ENCODE measurements around the gene CENPE. TPM values are rescaled to one million over a fixed set of nuclear protein-coding genes. Genes with fewer than 3 reads are reported as not detected.

CENPE gene
- total and polyA plus RNA-seq, 4 donors = 0.25 to 20.9 (median 0.72) TPM

- no peaks in the 10 kb centered on the region for H3K36me3 ChIP-seq (ENCODE audit: control insufficient read depth in 4 of 4, insufficient read depth in 3 of 4, low read depth in 1 of 4, low read length in 3 of 4)
- H3K9ac ChIP-seq (ENCODE audit: low read depth in 1 of 2, low read length in 2 of 2) = no peak overlapping the region
- peaks cover 12 to 57% (median 41%) of the 10 kb centered on the region in 4 donors for H3K4me1 ChIP-seq (ENCODE audit: control insufficient read depth in 4 of 4, insufficient read depth in 4 of 4, low read length in 3 of 4)
- H3K27me3 ChIP-seq (ENCODE audit: control insufficient read depth in 4 of 4, insufficient read depth in 4 of 4, low read length in 3 of 4) = no peaks in the 10 kb centered on the region
- H3K4me3 ChIP-seq (ENCODE audit: low read depth in 1 of 3, low read length in 3 of 3) = no peak overlapping the region
- no peak for DNase-seq (ENCODE audit: low spot score)
- TF ChIP-seq FOXA2 (IDR thresholded peaks at IDR 0.05) (peak; percentile 27), GABPA (IDR thresholded peaks at IDR 0.05 in 1 of 2, conservative IDR thresholded peaks at IDR 0.05 in 1 of 2) (no peak), RAD21 (IDR thresholded peaks at IDR 0.05) (peak in 1 of 2 donors; percentile 19), HNF4A (conservative IDR thresholded peaks at IDR 0.05) (peak; percentile 78), ATF3 (IDR thresholded peaks at IDR 0.05) (peak; percentile 34), REST (IDR thresholded peaks at IDR 0.05) (peak; percentile 67), ZBTB33 (IDR thresholded peaks at IDR 0.05) (peak; percentile 80), SP1 (IDR thresholded peaks at IDR 0.05) (peak; percentile 85), YY1 (IDR thresholded peaks at IDR 0.05) (peak; percentile 51), TAF1 (conservative IDR thresholded peaks at IDR 0.05) (peak; percentile 74), JUND (IDR thresholded peaks at IDR 0.05) (peak; percentile 30 to 56), RXRA (IDR thresholded peaks at IDR 0.05) (peak; percentile 61 to 63), EGR1 (IDR thresholded peaks at IDR 0.05; ENCODE audit: low read depth in 2 of 2) (no peak), CTCF (IDR thresholded peaks at IDR 0.05; ENCODE audit: low read depth, low read length, missing input control) (no peak), HNF4G (IDR thresholded peaks at IDR 0.05) (peak; percentile 28), NR2F2 (IDR thresholded peaks at IDR 0.05) (no peak), MAX (IDR thresholded peaks at IDR 0.05) (peak; percentile 61), FOXA1 (IDR thresholded peaks at IDR 0.05) (peak; percentile 23)
- WGBS = 32% methylated on average over 2 of the region's 2 CpGs
- no peaks in the 10 kb centered on the region for H3K9me3 ChIP-seq (ENCODE audit: control insufficient read depth in 4 of 4, low read length in 3 of 4)
- peak overlapping the region; percentile 29 to 75 for H3K27ac ChIP-seq (ENCODE audit: low read depth in 1 of 2, low read length in 2 of 2)
These were observed 101.0 kb downstream of the CENPE start for GRCh38 chr4:103097112-103097511.

All from liver (tissue), 9 donors.